ENCODE results near the gene ZNF569. TPM values are rescaled to one million over a fixed set of nuclear protein-coding genes. Genes with fewer than 3 reads are reported as not detected.
A peak's percentile ranks its signal among the peaks of the same experiment; 100 is the strongest.
"Not testable (repeated sequence)": the region's sequence is repeated elsewhere in the genome, so short reads cannot be mapped to it uniquely, and the experiment has no call there.

ZNF569 gene
- total RNA-seq, 1 donor from 2014 or later = 4.7 TPM

- Mint-ChIP-seq H3K4me3 (ENCODE audit: unreplicated experiment) (no peak overlapping the region), H3K4me1 (ENCODE audit: unreplicated experiment) (no peaks in the 10 kb centered on the region), H3K36me3 (ENCODE audit: low read depth, unreplicated experiment) (peaks cover 27% of the 10 kb centered on the region), H3K9me3 (ENCODE audit: unreplicated experiment) (peaks cover 52% of the 10 kb centered on the region), H3K27ac (ENCODE audit: unreplicated experiment) (no peak overlapping the region), H3K27me3 (ENCODE audit: unreplicated experiment) (peaks cover 6% of the 10 kb centered on the region)
- DNase-seq (ENCODE audit: low spot score) = no peak
- no peak for TF ChIP-seq CTCF (IDR thresholded peaks at IDR 0.05; ENCODE audit: unreplicated experiment)
These were observed 66.2 kb downstream of the ZNF569 start for GRCh38 chr19:37401078-37401477.

- H3K27ac Mint-ChIP-seq (ENCODE audit: unreplicated experiment); H3K27me3 Mint-ChIP-seq (ENCODE audit: unreplicated experiment); DNase-seq (ENCODE audit: low spot score); H3K4me1 Mint-ChIP-seq (ENCODE audit: unreplicated experiment); H3K4me3 Mint-ChIP-seq (ENCODE audit: unreplicated experiment): not testable (repeated sequence)
- Mint-ChIP-seq H3K36me3 (ENCODE audit: low read depth, unreplicated experiment) (peaks cover 51% of the 10 kb centered on the region), H3K9me3 (ENCODE audit: unreplicated experiment) (peaks cover 47% of the 10 kb centered on the region)
These were observed 75.8 kb downstream of the ZNF569 start for GRCh38 chr19:37391399-37391798.

- no peaks in the 10 kb centered on the region for H3K27me3 Mint-ChIP-seq (ENCODE audit: unreplicated experiment)
- H3K9me3 Mint-ChIP-seq (ENCODE audit: unreplicated experiment) = peaks cover 44% of the 10 kb centered on the region
- no peak overlapping the region for H3K27ac Mint-ChIP-seq (ENCODE audit: unreplicated experiment)
- peak overlapping the region; percentile 81 for H3K4me3 Mint-ChIP-seq (ENCODE audit: unreplicated experiment)
- no peaks in the 10 kb centered on the region for H3K4me1 Mint-ChIP-seq (ENCODE audit: unreplicated experiment)
- H3K36me3 Mint-ChIP-seq (ENCODE audit: low read depth, unreplicated experiment) = peaks cover 60% of the 10 kb centered on the region
- DNase-seq (ENCODE audit: low spot score) = no peak
- TF ChIP-seq CTCF (IDR thresholded peaks at IDR 0.05; ENCODE audit: unreplicated experiment) = no peak
These were observed 78.0 kb downstream of the ZNF569 start for GRCh38 chr19:37389234-37389633.

GRCh38 chr19:37370880-37371661 is 96.2 kb downstream of the ZNF569 start, which contains the start of gene ZNF527:
Gene ZNF527, plus strand, starts transcription at chr19:37371099. Its CDS starts 3,100 bp downstream, at chr19:37374199.
- no peak for TF ChIP-seq CTCF (IDR thresholded peaks at IDR 0.05; ENCODE audit: unreplicated experiment)
- Mint-ChIP-seq H3K4me1 (ENCODE audit: unreplicated experiment) (peaks cover 10% of the 10 kb centered on the region), H3K36me3 (ENCODE audit: low read depth, unreplicated experiment) (peaks cover 21% of the 10 kb centered on the region), H3K27me3 (ENCODE audit: unreplicated experiment) (peaks cover 4% of the 10 kb centered on the region), H3K27ac (ENCODE audit: unreplicated experiment) (peak within 1 kb of the TSS; percentile 91), H3K9me3 (ENCODE audit: unreplicated experiment) (peaks cover 6% of the 10 kb centered on the region), H3K4me3 (ENCODE audit: unreplicated experiment) (peak within 1 kb of the TSS; percentile 98)
- peak; percentile 95 for DNase-seq (ENCODE audit: low spot score)

GRCh38 chr19:37370386-37370879 is 96.8 kb downstream of the ZNF569 start:
- Mint-ChIP-seq H3K4me3 (ENCODE audit: unreplicated experiment) (peak overlapping the region; percentile 98), H3K36me3 (ENCODE audit: low read depth, unreplicated experiment) (peaks cover 25% of the 10 kb centered on the region)
- H3K4me1 Mint-ChIP-seq (ENCODE audit: unreplicated experiment); DNase-seq (ENCODE audit: low spot score); H3K27me3 Mint-ChIP-seq (ENCODE audit: unreplicated experiment); H3K27ac Mint-ChIP-seq (ENCODE audit: unreplicated experiment); H3K9me3 Mint-ChIP-seq (ENCODE audit: unreplicated experiment): not testable (repeated sequence)

- peaks cover 27% of the 10 kb centered on the region for H3K9me3 Mint-ChIP-seq (ENCODE audit: unreplicated experiment)
- H3K27me3 Mint-ChIP-seq (ENCODE audit: unreplicated experiment) = peaks cover 2% of the 10 kb centered on the region
- peak overlapping the region; percentile 70 for H3K4me3 Mint-ChIP-seq (ENCODE audit: unreplicated experiment)
- H3K27ac Mint-ChIP-seq (ENCODE audit: unreplicated experiment) = no peak overlapping the region
- peaks cover 14% of the 10 kb centered on the region for H3K4me1 Mint-ChIP-seq (ENCODE audit: unreplicated experiment)
- DNase-seq (ENCODE audit: low spot score) = no peak
- TF ChIP-seq CTCF (IDR thresholded peaks at IDR 0.05; ENCODE audit: unreplicated experiment) = no peak
- peaks cover 66% of the 10 kb centered on the region for H3K36me3 Mint-ChIP-seq (ENCODE audit: low read depth, unreplicated experiment)
These were observed 104.5 kb downstream of the ZNF569 start for GRCh38 chr19:37362733-37363132.
